GM21423 (cell line): Measurements from ENCODE around the gene RBMS3.

ENCODE experiments used
- ATAC-seq: cut with Tn5 transposase; IDR thresholded peaks from one replicate; pipeline ENCODE4 v1.9.1; 2021; ENCODE audit warnings: mild to moderate bottlenecking, moderate library complexity; ENCODE audit not compliant: unreplicated experiment

Gene RBMS3

DNA sequence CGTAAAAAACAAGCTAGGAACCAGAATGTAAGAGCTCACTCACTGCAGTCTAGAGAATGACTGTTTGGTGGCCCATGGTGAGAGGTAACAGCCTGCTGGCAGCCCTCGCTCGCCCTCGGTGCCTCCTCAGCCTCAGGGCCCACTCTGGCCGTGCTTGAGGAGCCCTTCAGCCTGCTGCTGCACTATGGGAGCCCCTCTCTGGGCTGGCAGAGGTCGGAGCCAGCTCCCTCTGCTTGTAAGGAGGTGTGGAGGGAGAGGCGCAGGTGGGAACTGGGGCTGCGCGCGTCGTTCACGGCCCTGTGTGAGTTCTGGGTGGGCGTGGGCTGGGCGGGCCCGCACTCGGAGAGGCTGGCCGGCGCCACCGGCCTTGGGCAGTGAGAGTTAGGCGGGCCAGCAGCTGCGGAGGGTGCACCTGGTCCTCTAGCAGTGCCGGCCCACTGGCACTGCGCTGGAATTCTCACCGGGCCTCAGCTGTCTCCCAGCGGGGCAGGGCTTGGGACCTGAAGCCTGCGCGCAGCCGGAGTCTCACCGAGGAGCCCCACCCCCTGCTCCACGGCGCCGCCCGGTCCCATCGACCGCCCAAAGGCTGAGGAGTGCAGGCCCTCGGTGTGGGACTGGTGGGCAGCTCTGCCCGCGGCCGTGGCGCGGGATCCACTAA, 420.6 kb downstream of the RBMS3 start:
- no peak for ATAC-seq

DNA sequence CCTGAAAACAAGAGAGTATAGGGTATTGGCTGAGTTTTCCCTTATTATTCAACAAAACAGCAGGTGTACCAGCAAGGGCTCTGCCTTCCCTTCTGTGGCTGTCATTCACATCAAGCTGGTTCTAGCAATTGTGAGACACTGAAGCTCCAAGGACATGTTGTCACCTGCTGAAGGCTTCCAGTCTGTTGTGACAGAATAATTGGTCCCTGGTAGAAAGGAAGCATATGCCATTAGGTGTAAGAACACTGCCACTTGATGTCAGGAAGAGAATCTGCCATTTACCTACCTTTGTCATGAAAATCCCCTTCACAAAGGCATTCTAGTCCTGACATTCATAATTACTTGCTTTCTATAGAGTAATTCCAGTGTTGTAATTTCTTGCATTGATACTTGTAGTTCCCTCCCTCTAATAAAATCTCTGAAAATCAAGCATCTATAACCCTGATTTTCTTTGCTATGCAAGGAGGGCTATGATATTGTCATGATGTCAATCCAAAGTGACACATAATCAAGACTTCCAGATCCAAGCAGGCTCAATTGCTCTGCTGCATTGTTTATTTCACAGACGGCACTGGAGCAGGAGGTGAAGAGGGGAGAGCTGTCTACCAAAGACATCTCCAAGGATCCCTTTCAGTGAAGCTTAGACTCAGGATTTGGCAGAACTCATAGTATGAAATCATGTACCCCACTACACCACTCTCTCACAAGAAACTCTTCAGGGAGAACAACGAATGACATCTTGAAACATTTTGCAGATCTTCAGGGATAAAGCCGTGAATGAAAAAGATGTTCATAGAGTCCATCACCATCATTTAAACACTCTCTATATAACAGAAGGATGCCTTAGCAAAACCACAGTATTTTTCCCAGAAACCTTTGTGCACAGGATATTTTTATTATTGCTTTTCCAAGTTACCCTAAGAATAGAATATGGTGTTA, 425.3 kb downstream of the RBMS3 start:
- no peak for ATAC-seq

DNA sequence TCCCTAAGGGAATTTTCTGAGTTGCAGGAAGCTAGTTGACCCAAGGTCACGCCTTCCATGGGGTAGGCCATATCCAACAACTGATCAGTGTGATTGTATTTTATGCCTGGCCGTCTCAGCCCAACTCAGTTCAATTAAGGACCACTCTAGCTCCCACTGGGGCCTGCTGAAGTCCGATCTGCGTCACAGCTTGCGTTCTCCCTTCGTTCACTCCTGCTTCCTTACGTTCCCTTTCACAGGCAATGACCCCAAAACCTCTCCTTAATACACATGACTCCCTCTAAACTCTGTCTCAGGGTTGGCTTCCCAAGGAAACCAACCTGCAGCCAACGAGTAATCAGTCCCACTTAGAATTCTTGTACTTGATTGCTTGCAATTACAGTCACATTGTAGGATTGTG, 428.0 kb downstream of the RBMS3 start:
- ATAC-seq, result no peak

DNA sequence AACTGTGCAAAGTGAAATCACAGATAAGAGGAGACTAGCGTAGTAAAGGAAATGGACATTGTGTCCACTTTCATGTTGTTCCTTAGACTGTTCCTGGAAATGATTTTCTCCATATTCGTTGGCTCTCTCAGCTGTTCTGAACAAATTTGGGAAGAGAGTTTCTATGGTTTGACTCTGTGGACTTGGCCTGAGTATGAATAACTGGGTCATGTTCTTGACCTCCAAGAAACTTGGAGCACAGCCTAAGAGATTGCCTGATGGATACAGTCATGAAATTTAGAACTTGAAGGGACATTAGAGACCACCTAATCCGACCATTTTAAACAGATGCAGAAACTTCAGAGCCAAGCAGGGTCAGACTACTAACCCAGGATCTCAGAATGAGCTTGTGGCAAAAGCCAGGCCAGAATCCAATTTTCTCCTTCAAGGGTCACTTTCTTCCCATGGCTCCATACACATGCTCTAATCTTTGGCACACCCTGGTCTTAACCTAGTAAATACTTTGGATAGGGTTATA, 430.4 kb downstream of the RBMS3 start:
- no peak for ATAC-seq

DNA sequence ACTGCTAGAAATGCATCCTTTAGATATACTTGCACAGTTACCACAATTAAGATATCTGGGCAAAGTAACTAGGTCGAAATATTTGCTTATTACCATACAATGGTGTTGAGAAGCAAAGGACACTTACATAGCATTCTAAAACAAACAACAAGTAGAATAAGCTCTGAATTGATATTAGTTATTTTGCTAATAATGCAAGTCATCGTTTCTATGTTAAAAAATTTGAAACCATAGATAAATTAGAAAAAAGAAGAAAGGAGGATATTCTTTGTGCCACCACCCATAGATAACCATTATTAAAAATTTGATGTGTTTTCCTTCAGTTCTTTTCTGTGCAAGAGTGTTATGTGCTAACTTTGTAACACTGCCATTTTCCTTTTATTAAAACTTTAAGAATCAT, 435.3 kb downstream of the RBMS3 start:
- ATAC-seq, result no peak

DNA sequence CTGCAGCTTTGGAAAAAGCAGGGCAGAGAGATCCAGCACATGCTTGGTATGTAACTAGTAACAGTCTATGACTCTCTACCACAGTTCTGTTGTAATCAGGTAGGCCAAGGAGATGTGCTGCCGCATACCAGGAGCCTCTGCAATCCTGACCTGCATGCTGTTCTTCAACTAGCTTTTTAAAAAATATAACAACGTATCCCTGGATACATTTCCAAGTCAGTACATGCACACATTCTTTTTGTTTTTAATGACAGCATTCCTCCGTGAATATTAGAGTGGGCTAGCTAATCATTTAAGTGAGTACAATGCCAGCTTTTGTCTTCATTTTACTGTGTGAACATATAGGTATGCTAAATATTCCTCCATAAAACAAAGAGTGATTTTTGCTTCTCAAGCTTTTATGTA, 437.8 kb downstream of the RBMS3 start:
- no peak for ATAC-seq

DNA sequence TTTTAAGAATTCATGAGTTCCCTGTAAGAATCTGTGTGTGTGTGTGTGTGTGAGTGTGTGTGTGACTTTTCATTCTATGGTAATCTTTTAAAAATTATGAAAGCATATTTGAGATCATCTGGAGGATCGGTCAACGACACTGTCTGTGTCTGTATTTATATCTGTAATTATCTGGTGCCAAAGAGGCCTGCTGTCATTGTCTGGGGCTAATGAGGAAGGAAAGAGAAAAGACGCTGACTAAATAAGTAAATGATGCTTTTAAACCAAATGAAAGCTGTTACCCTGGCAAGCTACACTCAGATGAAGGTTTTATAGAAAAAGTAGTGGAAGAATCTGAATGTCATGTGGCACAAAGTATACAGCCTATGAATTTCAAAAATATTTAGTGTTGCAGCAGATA, 439.8 kb downstream of the RBMS3 start:
- ATAC-seq, result no peak

DNA sequence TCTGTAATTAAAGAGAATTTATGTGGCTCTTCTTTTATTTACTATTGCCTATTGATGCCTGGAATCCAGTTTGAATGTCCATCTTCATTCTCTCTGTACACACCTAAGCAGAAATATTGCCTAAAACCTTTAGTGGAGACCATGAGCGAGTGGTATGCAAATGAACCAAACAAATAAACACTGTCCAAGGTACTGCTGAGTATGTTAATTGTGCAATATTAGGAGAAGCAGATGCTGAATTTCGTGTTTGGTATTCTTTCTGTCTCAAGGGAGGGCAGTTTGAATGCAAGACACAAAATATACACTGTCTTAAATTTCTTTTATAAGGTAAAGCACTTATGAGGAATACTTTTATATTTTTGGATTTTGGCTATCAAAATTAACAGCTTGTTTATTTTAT, 440.9 kb downstream of the RBMS3 start:
- no peak for ATAC-seq

DNA sequence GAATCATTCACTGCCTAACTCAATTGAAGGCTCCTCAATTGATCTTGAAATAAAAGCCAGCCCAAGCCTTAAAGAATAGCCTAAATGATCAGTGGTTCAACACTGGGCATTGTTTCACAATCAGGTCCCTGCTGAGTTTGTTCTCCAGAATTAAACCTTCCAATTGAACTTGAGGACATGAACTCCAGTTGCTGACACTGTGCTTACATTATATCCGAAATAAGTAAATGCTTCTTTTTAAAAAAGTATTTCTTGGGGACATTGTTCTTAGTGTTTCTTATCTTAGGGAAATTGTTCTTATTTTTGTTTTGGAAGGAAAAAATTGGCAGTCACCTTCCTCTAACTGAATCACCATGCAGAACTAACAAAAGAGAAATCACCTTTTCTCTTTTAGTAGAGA, 450.2 kb downstream of the RBMS3 start:
- ATAC-seq, result no peak

DNA sequence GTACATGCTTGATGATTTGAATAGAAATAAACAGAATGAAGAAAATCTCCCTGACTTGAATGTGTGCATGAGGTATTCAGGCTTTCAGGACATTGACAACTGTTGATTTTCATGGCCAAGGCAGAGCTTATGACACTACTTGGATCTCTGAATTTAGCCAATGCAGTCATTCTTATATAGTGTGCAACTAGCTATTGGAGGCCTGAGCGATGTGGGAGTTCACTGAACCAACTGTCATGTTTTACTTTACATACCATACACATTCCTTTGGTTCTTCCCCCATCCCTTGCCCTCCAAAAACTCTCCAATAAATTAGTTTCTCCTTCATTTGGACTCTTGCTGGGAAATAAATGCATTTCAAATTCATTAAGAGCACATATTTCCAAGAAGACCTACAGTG, 460.4 kb downstream of the RBMS3 start:
- no peak for ATAC-seq

DNA sequence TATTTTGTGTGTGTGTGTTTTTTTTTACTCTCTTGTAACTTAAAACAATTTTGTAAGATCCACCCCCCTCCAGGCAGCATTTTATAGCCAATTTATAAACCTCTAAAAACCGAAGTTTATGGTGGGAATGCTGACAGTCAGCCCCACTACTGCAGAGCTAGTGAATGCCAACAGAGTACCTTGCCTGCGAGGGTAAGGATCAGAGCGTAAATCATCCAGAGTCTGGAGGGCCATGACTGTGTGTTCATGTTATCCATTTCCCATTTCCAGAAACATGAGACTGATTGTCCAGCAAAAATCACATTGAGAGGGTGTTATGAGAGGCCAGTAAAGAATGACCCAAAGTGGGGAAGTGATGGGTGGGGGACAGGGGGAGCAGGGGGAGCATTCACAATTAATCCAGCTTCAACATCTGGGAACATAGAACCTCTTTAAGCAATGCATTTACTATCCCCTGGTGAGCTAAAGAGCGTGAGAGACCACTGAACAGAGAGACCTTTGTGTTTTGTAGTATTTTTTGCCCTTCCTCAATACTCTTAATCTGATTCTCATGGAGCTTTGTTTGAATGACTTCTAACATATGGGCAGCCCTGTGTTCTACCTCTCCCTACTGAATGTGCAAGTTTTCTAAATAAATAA, 464.5 kb downstream of the RBMS3 start:
- no peak for ATAC-seq

DNA sequence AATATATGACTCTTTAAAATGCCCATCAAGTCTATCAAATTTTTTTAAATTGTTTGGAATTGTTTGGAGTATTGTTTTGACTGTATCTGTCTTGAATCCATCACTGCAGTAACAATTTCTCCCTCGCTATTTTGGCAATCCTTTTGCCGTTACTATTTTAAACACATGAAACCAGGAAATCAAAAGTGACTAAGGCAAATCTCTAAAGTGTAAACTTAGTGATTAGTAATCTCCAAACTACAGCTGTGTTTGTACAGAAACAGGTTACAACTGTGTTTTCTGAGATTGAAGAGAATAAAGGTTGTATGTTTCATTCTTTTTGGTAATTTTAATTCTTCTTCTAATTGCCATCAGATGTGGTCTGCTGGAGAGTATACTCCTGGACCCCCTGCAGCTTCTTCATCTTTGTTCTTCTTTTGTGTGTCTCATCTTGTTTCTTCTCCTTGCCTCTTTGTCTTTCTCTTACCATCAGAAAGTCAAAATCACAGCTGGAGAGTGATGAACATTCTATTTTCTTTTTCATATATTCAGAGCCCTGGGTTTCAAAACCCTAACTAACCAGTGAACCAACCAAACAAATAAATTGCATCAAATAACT, 465.4 kb downstream of the RBMS3 start:
- no peak for ATAC-seq

DNA sequence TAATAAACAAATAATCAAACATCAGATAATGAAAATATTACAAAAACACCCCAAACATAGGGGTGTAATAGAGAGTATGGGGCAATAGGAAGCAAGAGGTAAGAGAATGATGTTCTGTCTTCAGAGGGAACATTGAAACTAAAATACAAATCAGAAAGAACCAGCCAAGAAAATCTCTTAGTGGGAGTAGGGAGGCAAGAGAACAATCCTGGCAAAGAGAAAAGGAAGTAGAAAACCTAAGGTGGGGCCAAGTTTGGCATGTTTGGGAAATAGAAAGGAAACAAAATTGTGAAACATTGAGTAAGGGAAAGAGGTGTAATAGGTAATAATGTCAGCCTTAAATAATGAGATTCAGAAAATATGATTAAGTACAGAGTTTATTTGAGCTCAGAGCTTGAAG, 467.1 kb downstream of the RBMS3 start:
- no peak for ATAC-seq

DNA sequence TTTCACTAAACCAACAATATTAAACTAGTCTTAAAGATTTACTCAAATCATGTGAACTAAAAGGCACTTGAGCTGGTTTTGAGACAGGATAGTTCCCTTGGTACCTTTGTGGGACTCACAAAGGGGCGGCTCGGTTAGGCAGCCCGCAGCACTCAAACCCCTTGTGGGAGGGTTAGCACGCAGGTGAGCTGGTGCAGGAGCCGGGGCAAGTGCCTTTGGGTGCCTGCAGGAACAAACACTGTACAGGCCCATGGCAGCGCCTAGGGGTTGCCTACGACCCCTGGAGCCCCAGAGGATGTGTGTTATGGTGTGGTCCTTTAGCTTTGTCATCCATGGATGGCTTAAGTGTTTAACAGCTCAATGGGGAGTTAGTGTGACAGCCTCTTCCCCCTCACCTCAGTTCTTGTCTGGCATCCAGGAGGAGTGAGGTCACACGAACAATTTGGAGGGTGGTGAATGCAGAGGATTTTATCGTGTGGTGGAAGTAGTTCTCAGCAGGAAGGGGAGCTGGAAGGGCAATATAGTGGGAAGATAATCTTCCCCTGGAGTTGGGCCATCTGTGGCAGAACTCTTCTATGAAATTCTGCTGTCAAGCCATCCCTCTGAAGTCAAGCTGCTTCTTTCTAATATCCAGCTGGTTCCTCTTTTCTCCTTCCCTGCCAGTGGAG, 470.9 kb downstream of the RBMS3 start:
- no peak for ATAC-seq

DNA sequence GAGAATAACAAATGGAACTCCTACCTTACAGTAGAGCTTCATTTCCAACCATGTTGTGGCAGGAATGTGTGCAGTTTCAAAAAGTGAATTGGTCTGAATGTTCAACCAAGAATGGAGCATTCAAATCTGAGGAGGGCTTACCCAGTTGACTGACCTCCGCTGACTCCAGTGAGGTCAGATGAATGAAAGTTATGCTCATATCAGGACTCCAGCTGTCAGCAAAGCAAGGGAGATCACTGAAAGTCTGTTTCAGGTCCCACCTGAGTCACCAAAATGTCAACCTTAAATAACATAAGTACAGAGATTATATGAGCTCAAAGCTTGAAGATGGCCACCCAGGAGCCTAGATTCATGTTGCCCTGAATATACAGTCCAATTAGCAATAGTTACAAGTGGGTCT, 473.5 kb downstream of the RBMS3 start:
- ATAC-seq, result no peak

DNA sequence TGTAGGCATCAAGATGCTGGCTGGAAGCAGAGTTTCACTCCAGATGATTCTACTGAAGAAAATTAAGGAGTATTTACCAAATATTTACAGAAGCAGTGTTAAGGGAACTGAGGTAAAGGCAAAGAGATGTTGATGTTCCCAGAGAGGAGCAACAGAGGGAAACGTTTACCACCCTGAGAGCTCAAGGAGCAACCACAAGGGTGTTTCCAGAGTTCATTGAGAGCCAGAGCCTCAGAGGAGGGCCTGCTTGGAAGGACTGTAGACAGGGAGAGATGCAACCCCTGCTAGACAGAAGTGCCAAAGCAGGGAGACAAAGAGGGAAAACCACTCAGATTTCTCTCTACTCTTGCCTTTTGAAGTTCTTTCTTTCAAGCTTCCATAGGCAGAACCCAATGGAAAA, 474.5 kb downstream of the RBMS3 start:
- no peak for ATAC-seq

DNA sequence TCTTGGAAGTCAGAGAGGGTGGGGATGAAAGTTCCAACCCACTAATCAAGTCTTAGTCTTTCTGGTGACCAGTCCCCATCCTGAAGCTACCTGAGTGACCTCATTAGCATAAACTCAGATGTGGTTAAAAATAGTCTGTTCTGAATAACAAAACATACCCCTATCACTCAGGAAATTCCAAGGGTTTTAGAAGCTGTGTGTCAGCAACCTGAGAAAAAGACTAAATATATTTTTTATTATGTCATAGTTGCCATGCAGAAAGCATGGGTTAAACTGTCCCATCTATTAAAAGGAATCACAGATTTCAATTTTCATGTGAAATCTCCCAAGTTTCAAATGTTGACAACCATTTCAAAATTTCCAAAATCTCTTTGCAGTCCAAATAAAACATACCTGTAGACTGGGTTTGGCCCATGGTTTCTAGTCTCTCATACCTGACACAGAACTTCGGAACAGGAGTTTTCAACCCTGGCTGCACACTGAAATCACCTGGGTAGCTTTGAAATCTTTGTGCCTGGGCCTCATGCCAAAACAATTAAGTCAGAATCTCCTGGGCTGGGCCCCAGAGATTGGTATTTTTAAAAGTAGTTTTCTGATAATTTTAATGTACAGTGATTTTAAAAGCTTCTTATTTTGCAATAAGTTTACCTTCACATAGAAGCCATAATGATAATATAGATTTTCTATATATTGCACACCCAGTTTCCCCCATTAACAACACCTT, 476.3 kb downstream of the RBMS3 start:
- ATAC-seq, result no peak

DNA sequence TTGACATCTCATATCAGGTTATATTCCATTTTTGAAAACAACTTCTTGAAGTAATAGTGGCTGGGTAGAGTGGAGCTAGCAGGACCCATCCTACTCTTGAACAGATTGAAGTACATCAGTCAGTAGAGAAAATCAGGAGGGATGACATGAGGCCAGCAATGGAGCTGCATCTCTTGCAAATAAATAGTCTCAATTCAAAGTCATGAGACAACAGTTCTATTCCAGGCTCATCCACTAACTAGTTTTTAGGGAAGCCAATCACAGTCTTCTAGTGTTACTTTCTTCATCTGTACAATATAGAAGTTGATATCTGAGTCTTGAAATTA, 477.2 kb downstream of the RBMS3 start:
- ATAC-seq, result no peak

DNA sequence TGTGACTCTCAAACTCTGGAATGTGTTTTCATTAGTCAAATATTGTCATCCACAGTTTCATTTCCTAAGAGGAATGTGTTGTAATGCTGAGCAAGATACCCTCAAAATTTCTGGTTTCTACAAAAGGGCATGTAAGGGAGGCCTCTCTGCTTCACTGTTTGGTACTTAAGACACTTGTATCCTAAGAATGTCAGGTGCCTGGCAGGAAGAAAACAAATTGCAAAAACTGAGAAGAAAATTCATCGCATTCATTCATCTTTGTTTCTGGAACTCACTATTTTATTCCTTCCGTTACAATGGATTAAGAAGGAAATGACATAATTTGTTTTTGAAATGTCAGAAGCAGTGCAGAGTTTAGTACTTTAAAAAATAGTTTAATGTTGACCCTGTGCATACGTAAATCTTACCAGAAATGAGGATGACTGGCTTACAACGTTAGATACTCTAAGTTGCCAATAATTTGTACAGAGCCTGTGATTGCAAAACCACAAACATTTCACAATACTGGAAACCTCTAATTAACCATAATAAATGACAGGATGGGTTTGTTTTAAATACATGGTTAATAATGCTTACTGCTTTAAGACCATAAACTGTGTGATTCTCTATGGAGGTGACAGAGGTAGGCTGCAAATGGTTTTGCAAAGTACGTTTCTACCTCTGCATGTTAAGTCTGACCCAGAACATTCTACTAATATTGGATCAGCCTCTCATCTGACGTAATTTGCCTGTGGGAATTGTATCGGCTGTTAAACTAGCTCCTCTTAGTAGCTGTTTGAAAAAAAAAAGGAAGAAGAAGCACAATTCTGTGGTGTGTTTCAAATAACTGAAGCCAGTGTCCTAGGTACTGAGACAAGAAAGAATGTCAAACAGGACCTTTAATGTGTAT, 477.8 kb downstream of the RBMS3 start:
- no peak for ATAC-seq
